OCI-M2 (cell line): ENCODE measurements around the gene NDUFV1.
"Not testable (repeated sequence)": the region's sequence is repeated elsewhere in the genome, so short reads cannot be mapped to it uniquely, and the experiment has no call there.

Experiments used
- DNase-seq: peaks from one replicate; lab custom pipeline; 2025; ENCODE audit not compliant: unreplicated experiment; lab: John Stamatoyannopoulos, UW

Gene NDUFV1

GRCh38 chr11:67585911-67586310, 20.8 kb upstream of the NDUFV1 start:
- no peak for DNase-seq

GRCh38 chr11:67586568-67587250, 20.0 kb upstream of the NDUFV1 start:
- no peak for DNase-seq

DNA sequence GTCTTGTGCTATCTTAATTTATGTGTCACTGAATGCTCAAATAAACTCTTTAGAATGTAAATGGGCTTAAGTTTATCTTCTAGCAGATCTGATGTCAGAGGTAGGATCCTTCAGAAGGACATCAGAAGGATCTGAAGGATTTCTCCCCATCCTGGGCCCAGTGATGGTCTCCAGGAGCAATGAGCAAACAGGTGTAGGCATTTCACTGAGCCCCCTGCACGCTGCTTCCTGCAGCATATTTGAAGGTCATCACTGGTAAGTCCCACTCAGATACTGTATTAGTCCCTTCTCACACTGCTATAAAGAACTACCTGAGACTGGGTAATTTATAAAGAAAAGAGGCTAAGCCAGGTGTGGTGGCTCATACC, 18.6 kb upstream of the NDUFV1 start:
- DNase-seq, result no peak

GRCh38 chr11:67588899-67589415, 17.8 kb upstream of the NDUFV1 start:
- not testable (repeated sequence) for DNase-seq

GRCh38 chr11:67592880-67593564, 13.7 kb upstream of the NDUFV1 start:
- no peak for DNase-seq

GRCh38 chr11:67593565-67593905, 13.2 kb upstream of the NDUFV1 start:
- DNase-seq, result no peak

- DNase-seq, result no peak
Measured at GRCh38 chr11:67594480-67594879, 12.3 kb upstream of the NDUFV1 start.

GRCh38 chr11:67596753-67597300, 9.9 kb upstream of the NDUFV1 start:
- no peak for DNase-seq

- DNase-seq, result not testable (repeated sequence)
Measured at GRCh38 chr11:67597458-67597857, 9.3 kb upstream of the NDUFV1 start.

- not testable (repeated sequence) for DNase-seq
Measured at GRCh38 chr11:67597963-67598362, 8.8 kb upstream of the NDUFV1 start.

DNA sequence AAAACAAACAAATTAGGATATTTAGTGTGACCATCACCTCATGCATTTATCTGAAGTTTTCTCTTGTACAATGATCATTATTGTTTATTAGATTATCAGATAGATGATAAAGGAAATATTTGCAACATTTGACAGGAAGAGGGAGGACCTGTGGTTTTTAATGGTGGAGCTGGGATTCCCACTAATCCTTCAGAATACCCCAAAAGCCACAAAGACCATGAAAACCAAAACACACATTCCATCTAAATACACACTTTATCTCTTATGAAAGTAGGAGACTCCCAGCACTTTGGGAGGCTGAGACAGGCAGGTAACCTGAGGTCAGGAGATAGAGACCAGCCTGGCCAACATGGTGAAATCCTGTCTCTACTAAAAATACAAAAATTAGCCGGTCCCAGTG, 7.6 kb upstream of the NDUFV1 start:
- no peak for DNase-seq

DNA sequence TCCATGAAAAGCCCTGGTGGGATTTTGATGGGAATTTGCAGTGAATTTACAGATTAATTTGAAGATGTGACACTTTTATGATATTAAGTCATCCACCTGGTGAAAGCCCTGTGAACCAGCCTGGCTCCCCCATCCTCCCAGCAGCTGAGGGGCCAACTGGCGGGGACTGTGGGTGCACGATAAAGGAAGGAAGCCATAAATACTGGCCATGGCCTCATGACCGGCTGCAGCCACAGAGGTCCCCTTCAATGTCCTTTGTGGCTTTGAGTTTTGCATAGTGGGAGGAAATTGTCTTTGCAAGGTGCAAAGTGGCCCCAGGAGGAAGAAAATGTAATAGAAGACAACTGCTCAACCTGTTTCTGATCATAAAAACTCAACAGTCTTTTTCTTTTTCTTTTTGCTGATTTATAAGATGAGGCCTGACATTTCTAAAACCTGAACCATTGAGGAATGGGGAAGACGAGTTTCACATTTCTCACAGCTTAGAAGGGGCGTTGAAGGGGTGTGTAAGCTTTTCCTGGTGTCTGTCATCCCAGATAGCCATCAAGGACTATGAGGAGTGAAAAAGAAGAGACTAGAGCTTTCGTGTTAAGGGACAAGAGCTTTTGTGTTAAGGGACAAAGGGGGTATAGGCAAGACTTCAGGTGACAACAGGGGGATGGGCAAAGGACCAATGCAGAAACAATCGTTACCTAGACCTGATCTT, 6.3 kb upstream of the NDUFV1 start:
- DNase-seq, result no peak

- DNase-seq, result no peak
Measured at GRCh38 chr11:67601098-67601497, 5.6 kb upstream of the NDUFV1 start.

DNA sequence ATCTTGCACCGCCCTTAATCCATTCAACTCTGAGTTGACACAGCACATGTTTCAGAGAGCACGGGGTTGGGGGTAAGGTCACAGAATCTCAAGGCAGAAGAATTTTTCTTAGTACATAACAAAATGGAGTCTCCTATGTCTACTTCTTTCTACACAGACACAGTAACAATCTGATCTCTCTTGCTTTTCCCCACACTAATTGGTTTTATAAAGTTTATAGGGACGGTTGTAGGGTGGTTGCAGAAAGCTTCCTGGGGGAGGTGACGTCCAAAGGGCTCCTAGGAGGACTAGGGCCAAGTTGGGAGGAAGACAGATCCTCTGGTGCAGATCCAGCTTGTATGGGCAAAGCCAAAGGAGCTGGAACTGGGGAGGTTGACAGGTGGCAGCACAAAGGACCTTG, 2.6 kb upstream of the NDUFV1 start:
- not testable (repeated sequence) for DNase-seq

DNA sequence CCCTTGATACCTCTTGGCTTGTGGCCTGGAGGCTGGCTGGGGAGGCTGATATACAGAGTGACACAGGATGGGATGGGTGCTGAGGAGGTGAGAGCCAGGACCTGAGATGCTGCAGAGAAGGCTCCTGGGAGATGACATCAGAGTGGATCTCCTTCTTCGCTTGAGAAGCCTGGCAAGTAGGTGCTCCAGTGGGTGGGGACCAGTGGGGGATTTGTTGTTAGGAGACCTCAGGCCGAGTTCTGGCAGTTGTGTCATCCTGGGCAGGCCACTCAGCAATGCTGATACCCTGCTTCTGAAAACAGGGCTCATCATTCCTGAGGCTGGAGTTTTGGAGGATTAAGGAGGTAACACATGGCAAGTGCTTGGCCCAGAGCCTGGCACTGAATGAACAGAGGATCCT, 1.9 kb upstream of the NDUFV1 start:
- DNase-seq, result no peak

DNA sequence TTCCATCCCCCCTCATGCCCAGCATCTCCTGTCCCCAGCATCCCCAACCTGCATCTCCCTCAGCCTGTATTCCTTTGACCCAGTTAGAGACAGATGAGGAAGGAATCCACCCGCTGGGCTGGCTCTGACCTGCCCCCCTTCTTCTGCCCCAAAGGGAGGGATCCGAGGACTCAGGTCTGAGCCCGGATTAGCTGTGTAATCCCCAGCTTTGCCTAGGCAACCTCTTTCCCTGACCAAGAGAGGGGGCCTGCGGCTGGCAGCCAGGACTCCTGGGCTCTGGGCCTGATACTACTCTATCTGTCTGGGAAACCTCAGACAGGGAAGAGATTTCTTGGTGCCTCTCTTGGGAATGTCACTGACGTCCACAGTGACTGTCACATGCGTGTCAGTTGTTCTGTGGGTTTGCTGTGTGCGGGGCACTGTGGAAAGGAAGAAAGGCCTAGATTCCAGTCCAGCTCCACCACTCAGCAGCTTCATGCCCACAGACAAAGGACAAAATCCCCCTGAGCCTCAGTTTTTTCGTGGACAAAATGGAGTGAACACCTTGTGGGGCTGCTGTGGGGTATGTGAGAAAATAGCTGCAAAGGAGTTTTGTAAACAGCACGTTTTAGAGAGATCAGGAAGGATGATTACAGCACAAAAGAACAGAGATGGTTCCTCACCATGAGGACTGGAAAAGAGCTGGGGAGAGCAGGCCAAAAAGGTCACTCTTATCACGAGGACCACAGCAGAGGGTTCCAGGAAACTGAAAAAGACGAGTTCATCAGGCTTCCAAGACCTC, 1.3 kb upstream of the NDUFV1 start:
- no peak for DNase-seq

- DNase-seq, result no peak
Measured at GRCh38 chr11:67606093-67606491, 644 bp upstream of the NDUFV1 start.

GRCh38 chr11:67607507-67607906, 771 bp downstream of the NDUFV1 start:
- DNase-seq, result no peak

GRCh38 chr11:67608486-67608885, 1.8 kb downstream of the NDUFV1 start:
- DNase-seq, result no peak

DNA sequence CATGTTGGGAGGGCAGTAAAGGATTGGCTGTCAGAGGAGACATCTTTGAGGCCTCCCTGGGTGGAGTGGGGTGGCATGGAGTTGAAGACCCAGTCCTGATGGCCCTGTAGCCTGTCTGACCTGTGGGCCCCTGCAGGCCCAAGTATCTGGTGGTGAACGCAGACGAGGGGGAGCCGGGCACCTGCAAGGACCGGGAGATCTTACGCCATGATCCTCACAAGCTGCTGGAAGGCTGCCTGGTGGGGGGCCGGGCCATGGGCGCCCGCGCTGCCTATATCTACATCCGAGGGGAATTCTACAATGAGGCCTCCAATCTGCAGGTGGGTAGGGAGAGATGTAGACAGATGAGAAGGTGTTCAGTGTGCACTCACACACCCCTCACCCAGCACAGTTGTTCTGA, 2.6 kb downstream of the NDUFV1 start:
- DNase-seq, result no peak

GRCh38 chr11:67610302-67610868, 3.6 kb downstream of the NDUFV1 start:
- no peak for DNase-seq
